Endothelial cell (in vitro differentiated cells): ENCODE results near the gene LRRC31. TPM values are rescaled to one million over a fixed set of nuclear protein-coding genes. Genes with fewer than 3 reads are reported as not detected.

Source experiments
- DNase-seq: peaks from one replicate; pipeline ENCODE4 v3.0.0; 2021; ENCODE audit warnings: low spot score
- H3K27ac Mint-ChIP-seq: one replicate; pipeline ENCODE4 v1.8.0; 2021; ENCODE audit warnings: mixed read lengths, inconsistent platforms; ENCODE audit not compliant: unreplicated experiment
- H3K27me3 Mint-ChIP-seq: one replicate; pipeline ENCODE4 v1.8.0; 2021; ENCODE audit warnings: mild to moderate bottlenecking, moderate library complexity, mixed read lengths, inconsistent platforms; ENCODE audit not compliant: unreplicated experiment
- H3K36me3 Mint-ChIP-seq: one replicate; pipeline ENCODE4 v1.8.0; 2021; ENCODE audit warnings: mild to moderate bottlenecking, low read depth, mixed read lengths, inconsistent platforms; ENCODE audit not compliant: unreplicated experiment
- H3K4me1 Mint-ChIP-seq: one replicate; pipeline ENCODE4 v1.8.0; 2021; ENCODE audit warnings: mild to moderate bottlenecking, mixed read lengths, inconsistent platforms; ENCODE audit not compliant: unreplicated experiment
- H3K4me3 Mint-ChIP-seq: one replicate; pipeline ENCODE4 v1.8.0; 2021; ENCODE audit warnings: mild to moderate bottlenecking, mixed read lengths, inconsistent platforms; ENCODE audit not compliant: unreplicated experiment
- H3K9me3 Mint-ChIP-seq: one replicate; pipeline ENCODE4 v1.8.0; 2021; ENCODE audit warnings: mixed read lengths, inconsistent platforms; ENCODE audit not compliant: unreplicated experiment
- CTCF ChIP-seq: fragments of 200-600 bp; sonication (generic); IDR thresholded peaks from one replicate; pipeline ENCODE4 v1.5.0; 2021; ENCODE audit warnings: antibody characterized with exemption; ENCODE audit not compliant: unreplicated experiment
- long read RNA-seq: library from polyadenylated mRNA; unstranded; transcript quantifications from one replicate; pipeline ENCODE4 v2.0.0, GENCODE V29; 2020; ENCODE audit not compliant: unreplicated experiment
- total RNA-seq: library from RNA; stranded (reverse); fragmentation: NEBNext Ultra II Directional; extraction: Animal tissue kit (Norgen Biotek cat#: 25700); gene quantifications from one replicate; pipeline ENCODE4 v1.2.1, GENCODE V29; 2021; ENCODE audit not compliant: unreplicated experiment

LRRC31 gene
- total RNA-seq = 0.23 TPM
- long read RNA-seq = 0 reads

GRCh38 chr3:169869484-169870220 lies at the start of gene LRRC31:
LRRC31 (minus strand) TSS chr3:169869935; CDS start chr3:169869807, 128 bp downstream.
- H3K4me1 Mint-ChIP-seq = peaks cover 18% of the 10 kb centered on the region
- no peak within 1 kb of the TSS for H3K27ac Mint-ChIP-seq
- H3K4me3 Mint-ChIP-seq = no peak within 1 kb of the TSS
- no peak for TF ChIP-seq CTCF
- no peak for DNase-seq
- H3K9me3 Mint-ChIP-seq = no peaks in the 10 kb centered on the region
- peaks cover 6% of the 10 kb centered on the region for H3K27me3 Mint-ChIP-seq
- H3K36me3 Mint-ChIP-seq = peaks cover 3% of the 10 kb centered on the region

- Mint-ChIP-seq H3K36me3 (no peaks in the 10 kb centered on the region), H3K4me3 (no peak overlapping the region), H3K27ac (no peak overlapping the region), H3K9me3 (no peaks in the 10 kb centered on the region), H3K27me3 (no peaks in the 10 kb centered on the region), H3K4me1 (peaks cover 4% of the 10 kb centered on the region)
- TF ChIP-seq CTCF = no peak
- no peak for DNase-seq
These were observed 44.6 kb upstream of the LRRC31 start for GRCh38 chr3:169914321-169914720.

- no peak overlapping the region for H3K4me3 Mint-ChIP-seq
- no peak for DNase-seq
- H3K9me3 Mint-ChIP-seq = no peaks in the 10 kb centered on the region
- no peak for TF ChIP-seq CTCF
- H3K27me3 Mint-ChIP-seq = peaks cover 3% of the 10 kb centered on the region
- no peaks in the 10 kb centered on the region for H3K36me3 Mint-ChIP-seq
- no peak overlapping the region for H3K27ac Mint-ChIP-seq
- H3K4me1 Mint-ChIP-seq = peaks cover 4% of the 10 kb centered on the region
These were observed 43.6 kb upstream of the LRRC31 start for GRCh38 chr3:169913323-169913722.

GRCh38 chr3:169911272-169911671 lies 41.5 kb upstream of the LRRC31 start, which contains the start of gene SAMD7:
SAMD7 (plus strand) TSS chr3:169911572; CDS start chr3:169919499, 7,927 bp downstream.
- Mint-ChIP-seq H3K27me3 (peaks cover 3% of the 10 kb centered on the region), H3K36me3 (no peaks in the 10 kb centered on the region), H3K4me3 (no peak within 1 kb of the TSS), H3K9me3 (no peaks in the 10 kb centered on the region), H3K27ac (no peak within 1 kb of the TSS), H3K4me1 (peaks cover 4% of the 10 kb centered on the region)
- no peak for DNase-seq
- TF ChIP-seq CTCF = no peak

- no peak for TF ChIP-seq CTCF
- peaks cover 3% of the 10 kb centered on the region for H3K27me3 Mint-ChIP-seq
- H3K4me1 Mint-ChIP-seq = no peaks in the 10 kb centered on the region
- H3K36me3 Mint-ChIP-seq = no peaks in the 10 kb centered on the region
- no peaks in the 10 kb centered on the region for H3K9me3 Mint-ChIP-seq
- H3K4me3 Mint-ChIP-seq = no peak overlapping the region
- H3K27ac Mint-ChIP-seq = no peak overlapping the region
- DNase-seq = no peak
These were observed 38.2 kb upstream of the LRRC31 start for GRCh38 chr3:169907944-169908343.
